Measurements from ENCODE around the gene NFIB. TPM values are rescaled to one million over a fixed set of nuclear protein-coding genes. Genes with fewer than 3 reads are reported as not detected.

NFIB gene
- total and polyA plus RNA-seq, 2 of the 8 experiments (the other 6 are each of a cell fraction or from before 2014, with no cell fraction given) = 2.6 to 13.1 TPM

DNA sequence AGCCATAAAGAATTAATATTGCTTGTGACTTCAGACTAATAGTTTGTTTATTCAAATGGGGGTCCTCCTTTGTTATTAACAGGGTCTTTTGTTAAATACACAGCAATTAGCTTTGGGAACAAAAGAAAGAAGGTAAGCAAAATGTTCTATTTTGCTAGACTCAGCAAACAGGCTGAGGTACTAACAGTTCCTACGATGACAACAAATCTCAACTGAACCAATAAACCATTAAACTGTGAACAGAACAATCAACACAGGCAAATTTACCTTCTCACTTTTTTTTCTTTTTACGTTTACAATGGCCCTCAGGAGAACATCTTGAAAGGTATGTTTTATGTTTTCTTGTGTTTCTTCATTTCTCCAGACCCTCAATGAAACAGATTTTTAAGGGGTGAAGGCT, 207.2 kb downstream of the NFIB start (continued):
- TF ChIP-seq, protein P1, sequence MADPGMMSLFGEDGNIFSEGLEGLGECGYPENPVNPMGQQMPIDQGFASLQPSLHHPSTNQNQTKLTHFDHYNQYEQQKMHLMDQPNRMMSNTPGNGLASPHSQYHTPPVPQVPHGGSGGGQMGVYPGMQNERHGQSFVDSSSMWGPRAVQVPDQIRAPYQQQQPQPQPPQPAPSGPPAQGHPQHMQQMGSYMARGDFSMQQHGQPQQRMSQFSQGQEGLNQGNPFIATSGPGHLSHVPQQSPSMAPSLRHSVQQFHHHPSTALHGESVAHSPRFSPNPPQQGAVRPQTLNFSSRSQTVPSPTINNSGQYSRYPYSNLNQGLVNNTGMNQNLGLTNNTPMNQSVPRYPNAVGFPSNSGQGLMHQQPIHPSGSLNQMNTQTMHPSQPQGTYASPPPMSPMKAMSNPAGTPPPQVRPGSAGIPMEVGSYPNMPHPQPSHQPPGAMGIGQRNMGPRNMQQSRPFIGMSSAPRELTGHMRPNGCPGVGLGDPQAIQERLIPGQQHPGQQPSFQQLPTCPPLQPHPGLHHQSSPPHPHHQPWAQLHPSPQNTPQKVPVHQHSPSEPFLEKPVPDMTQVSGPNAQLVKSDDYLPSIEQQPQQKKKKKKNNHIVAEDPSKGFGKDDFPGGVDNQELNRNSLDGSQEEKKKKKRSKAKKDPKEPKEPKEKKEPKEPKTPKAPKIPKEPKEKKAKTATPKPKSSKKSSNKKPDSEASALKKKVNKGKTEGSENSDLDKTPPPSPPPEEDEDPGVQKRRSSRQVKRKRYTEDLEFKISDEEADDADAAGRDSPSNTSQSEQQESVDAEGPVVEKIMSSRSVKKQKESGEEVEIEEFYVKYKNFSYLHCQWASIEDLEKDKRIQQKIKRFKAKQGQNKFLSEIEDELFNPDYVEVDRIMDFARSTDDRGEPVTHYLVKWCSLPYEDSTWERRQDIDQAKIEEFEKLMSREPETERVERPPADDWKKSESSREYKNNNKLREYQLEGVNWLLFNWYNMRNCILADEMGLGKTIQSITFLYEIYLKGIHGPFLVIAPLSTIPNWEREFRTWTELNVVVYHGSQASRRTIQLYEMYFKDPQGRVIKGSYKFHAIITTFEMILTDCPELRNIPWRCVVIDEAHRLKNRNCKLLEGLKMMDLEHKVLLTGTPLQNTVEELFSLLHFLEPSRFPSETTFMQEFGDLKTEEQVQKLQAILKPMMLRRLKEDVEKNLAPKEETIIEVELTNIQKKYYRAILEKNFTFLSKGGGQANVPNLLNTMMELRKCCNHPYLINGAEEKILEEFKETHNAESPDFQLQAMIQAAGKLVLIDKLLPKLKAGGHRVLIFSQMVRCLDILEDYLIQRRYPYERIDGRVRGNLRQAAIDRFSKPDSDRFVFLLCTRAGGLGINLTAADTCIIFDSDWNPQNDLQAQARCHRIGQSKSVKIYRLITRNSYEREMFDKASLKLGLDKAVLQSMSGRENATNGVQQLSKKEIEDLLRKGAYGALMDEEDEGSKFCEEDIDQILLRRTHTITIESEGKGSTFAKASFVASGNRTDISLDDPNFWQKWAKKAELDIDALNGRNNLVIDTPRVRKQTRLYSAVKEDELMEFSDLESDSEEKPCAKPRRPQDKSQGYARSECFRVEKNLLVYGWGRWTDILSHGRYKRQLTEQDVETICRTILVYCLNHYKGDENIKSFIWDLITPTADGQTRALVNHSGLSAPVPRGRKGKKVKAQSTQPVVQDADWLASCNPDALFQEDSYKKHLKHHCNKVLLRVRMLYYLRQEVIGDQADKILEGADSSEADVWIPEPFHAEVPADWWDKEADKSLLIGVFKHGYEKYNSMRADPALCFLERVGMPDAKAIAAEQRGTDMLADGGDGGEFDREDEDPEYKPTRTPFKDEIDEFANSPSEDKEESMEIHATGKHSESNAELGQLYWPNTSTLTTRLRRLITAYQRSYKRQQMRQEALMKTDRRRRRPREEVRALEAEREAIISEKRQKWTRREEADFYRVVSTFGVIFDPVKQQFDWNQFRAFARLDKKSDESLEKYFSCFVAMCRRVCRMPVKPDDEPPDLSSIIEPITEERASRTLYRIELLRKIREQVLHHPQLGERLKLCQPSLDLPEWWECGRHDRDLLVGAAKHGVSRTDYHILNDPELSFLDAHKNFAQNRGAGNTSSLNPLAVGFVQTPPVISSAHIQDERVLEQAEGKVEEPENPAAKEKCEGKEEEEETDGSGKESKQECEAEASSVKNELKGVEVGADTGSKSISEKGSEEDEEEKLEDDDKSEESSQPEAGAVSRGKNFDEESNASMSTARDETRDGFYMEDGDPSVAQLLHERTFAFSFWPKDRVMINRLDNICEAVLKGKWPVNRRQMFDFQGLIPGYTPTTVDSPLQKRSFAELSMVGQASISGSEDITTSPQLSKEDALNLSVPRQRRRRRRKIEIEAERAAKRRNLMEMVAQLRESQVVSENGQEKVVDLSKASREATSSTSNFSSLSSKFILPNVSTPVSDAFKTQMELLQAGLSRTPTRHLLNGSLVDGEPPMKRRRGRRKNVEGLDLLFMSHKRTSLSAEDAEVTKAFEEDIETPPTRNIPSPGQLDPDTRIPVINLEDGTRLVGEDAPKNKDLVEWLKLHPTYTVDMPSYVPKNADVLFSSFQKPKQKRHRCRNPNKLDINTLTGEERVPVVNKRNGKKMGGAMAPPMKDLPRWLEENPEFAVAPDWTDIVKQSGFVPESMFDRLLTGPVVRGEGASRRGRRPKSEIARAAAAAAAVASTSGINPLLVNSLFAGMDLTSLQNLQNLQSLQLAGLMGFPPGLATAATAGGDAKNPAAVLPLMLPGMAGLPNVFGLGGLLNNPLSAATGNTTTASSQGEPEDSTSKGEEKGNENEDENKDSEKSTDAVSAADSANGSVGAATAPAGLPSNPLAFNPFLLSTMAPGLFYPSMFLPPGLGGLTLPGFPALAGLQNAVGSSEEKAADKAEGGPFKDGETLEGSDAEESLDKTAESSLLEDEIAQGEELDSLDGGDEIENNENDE (IDR thresholded peaks at IDR 0.05; ENCODE audit: insufficient replicate concordance, low read length) = no peak
- TF ChIP-seq TCF12 (IDR thresholded peaks at IDR 0.05; ENCODE audit: low read depth, low read length) (no peak), TAF7 (optimal IDR thresholded peaks at IDR 0.05; ENCODE audit: borderline replicate concordance, low read depth, low read length) (no peak), BACH1 (IDR thresholded peaks at IDR 0.05; ENCODE audit: low read length) (no peak), GABPA (IDR thresholded peaks at IDR 0.05; ENCODE audit: borderline replicate concordance, insufficient read depth, low read length) (no peak), CBX8 (IDR thresholded peaks at IDR 0.05; ENCODE audit: borderline replicate concordance, low read depth, low read length) (no peak), SIN3A (conservative IDR thresholded peaks at IDR 0.05 in 1 of 2, IDR thresholded peaks at IDR 0.05 in 1 of 2; ENCODE audit: low read depth in 1 of 2, low read length in 2 of 2) (no peak), POLR2A (IDR thresholded peaks at IDR 0.05; ENCODE audit: control extremely low read depth in 1 of 2, low read depth in 2 of 2, low read length in 2 of 2) (no peak), TBP (IDR thresholded peaks at IDR 0.05; ENCODE audit: low read depth, low read length) (no peak), RNF2 (IDR thresholded peaks at IDR 0.05; ENCODE audit: borderline replicate concordance, low read depth, low read length, missing control alignments, poor library complexity, severe bottlenecking) (no peak)
- TF ChIP-seq, protein P2, sequence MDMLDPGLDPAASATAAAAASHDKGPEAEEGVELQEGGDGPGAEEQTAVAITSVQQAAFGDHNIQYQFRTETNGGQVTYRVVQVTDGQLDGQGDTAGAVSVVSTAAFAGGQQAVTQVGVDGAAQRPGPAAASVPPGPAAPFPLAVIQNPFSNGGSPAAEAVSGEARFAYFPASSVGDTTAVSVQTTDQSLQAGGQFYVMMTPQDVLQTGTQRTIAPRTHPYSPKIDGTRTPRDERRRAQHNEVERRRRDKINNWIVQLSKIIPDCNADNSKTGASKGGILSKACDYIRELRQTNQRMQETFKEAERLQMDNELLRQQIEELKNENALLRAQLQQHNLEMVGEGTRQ (IDR thresholded peaks at IDR 0.05; ENCODE audit: low read length) = no peak
